Cardiac muscle cell (in vitro differentiated cells and primary cell): ENCODE data around the gene UGGT2. TPM values are rescaled to one million over a fixed set of nuclear protein-coding genes. Genes with fewer than 3 reads are reported as not detected.

ENCODE experiments used
- DNase-seq, 2 donors: peaks; one replicate each; pipeline versions ENCODE4 v3.0.0 to v3.0.0-alpha.2; 2010 to 2017; ENCODE audit warnings: low read depth in 1 of 2, low spot score in 1 of 2
- H3K27ac ChIP-seq: fragments of 200-600 bp; sonication (generic); 2 replicates; pipeline ENCODE4 v1.5.1; 2016
- H3K27me3 ChIP-seq: fragments of 200-600 bp; sonication (generic); 2 replicates; pipeline ENCODE4 v1.6.0; 2016; ENCODE audit warnings: control low read depth
- H3K36me3 ChIP-seq: fragments of 200-600 bp; sonication (generic); 2 replicates; pipeline ENCODE4 v1.5.1; 2016; ENCODE audit warnings: control low read depth
- H3K4me1 ChIP-seq: fragments of 200-600 bp; sonication (generic); 2 replicates; pipeline ENCODE4 v1.8.1; 2017; ENCODE audit warnings: low read depth, mild to moderate bottlenecking, mixed run types
- H3K4me3 ChIP-seq: fragments of 200-600 bp; sonication (generic); 2 replicates; pipeline ENCODE4 v1.5.1; 2016; ENCODE audit warnings: mild to moderate bottlenecking
- H3K9me3 ChIP-seq: fragments of 200-600 bp; sonication (generic); 2 replicates; pipeline ENCODE4 v1.5.1; 2017; ENCODE audit warnings: low read depth, mild to moderate bottlenecking, control low read depth
- polyA plus RNA-seq: library from polyadenylated mRNA; unstranded; fragments of >200 nt; fragmentation: Nextera tagmentation; extraction: Ambion mirVana; gene quantifications from 2 replicates; pipeline ENCODE4 v1.2.1, GENCODE V29; 2016
- total RNA-seq: library from RNA; depleted of rRNA; stranded (reverse); fragments of >200 nt; gene quantifications from 2 replicates; pipeline ENCODE4 v1.2.3, GENCODE V29; 2016
- TF ChIP-seq, protein P1 (sequence below): IDR thresholded peaks from 2 replicates; pipeline ENCODE4 v1.5.1; 2012; ENCODE audit warnings: low read depth, mild to moderate bottlenecking, low read length

Gene UGGT2, protein sequence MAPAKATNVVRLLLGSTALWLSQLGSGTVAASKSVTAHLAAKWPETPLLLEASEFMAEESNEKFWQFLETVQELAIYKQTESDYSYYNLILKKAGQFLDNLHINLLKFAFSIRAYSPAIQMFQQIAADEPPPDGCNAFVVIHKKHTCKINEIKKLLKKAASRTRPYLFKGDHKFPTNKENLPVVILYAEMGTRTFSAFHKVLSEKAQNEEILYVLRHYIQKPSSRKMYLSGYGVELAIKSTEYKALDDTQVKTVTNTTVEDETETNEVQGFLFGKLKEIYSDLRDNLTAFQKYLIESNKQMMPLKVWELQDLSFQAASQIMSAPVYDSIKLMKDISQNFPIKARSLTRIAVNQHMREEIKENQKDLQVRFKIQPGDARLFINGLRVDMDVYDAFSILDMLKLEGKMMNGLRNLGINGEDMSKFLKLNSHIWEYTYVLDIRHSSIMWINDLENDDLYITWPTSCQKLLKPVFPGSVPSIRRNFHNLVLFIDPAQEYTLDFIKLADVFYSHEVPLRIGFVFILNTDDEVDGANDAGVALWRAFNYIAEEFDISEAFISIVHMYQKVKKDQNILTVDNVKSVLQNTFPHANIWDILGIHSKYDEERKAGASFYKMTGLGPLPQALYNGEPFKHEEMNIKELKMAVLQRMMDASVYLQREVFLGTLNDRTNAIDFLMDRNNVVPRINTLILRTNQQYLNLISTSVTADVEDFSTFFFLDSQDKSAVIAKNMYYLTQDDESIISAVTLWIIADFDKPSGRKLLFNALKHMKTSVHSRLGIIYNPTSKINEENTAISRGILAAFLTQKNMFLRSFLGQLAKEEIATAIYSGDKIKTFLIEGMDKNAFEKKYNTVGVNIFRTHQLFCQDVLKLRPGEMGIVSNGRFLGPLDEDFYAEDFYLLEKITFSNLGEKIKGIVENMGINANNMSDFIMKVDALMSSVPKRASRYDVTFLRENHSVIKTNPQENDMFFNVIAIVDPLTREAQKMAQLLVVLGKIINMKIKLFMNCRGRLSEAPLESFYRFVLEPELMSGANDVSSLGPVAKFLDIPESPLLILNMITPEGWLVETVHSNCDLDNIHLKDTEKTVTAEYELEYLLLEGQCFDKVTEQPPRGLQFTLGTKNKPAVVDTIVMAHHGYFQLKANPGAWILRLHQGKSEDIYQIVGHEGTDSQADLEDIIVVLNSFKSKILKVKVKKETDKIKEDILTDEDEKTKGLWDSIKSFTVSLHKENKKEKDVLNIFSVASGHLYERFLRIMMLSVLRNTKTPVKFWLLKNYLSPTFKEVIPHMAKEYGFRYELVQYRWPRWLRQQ (N-terminal part only)
- 25.7 and 43.6 TPM in 2 replicates for total RNA-seq
- 23.3 and 27.9 TPM in 2 replicates for polyA plus RNA-seq

DNA sequence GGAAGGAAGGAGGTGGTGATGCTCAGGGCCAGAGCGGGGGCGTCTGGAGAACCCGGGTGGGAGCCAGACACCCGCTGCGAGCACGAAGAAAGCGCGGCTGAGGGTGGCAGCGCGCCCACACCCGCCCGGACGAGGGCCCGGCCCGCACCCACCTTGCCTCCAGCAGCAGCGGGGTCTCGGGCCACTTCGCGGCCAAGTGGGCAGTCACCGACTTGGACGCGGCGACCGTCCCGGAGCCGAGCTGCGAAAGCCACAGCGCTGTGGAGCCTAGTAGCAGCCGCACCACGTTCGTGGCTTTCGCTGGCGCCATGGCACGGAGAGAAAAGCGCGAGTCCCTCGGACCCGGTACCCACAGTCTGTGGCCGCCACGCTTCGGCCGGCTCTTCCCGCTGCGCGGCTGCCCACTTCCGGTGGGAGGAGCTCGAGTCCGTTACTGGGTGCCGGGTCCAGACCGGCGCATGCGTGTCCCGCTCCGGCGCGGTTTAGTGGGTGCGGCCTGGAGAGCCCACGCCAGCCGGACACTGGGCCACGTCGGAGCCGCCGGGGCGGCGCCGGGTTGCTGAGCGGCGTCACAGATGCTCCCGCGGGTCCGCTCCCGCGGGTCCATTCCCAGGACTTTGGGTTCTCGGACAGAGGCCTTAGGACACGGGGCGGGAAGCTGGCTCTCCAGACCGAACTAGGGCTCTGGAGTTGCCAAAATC, at the start of gene UGGT2:
Gene UGGT2 (minus strand): TSS at position 399 of the 701 bp plus-strand sequence. CDS start 89 bp downstream, at position 310.
- Histone ChIP-seq H3K36me3 (no peaks in the 10 kb centered on the region), H3K4me1 (no peaks in the 10 kb centered on the region), H3K27me3 (no peaks in the 10 kb centered on the region), H3K4me3 (peak within 1 kb of the TSS; percentile 61), H3K9me3 (no peaks in the 10 kb centered on the region), H3K27ac (peak within 1 kb of the TSS; percentile 6)
- DNase-seq, result peak; percentile 94 to 97
- TF ChIP-seq, protein P1, sequence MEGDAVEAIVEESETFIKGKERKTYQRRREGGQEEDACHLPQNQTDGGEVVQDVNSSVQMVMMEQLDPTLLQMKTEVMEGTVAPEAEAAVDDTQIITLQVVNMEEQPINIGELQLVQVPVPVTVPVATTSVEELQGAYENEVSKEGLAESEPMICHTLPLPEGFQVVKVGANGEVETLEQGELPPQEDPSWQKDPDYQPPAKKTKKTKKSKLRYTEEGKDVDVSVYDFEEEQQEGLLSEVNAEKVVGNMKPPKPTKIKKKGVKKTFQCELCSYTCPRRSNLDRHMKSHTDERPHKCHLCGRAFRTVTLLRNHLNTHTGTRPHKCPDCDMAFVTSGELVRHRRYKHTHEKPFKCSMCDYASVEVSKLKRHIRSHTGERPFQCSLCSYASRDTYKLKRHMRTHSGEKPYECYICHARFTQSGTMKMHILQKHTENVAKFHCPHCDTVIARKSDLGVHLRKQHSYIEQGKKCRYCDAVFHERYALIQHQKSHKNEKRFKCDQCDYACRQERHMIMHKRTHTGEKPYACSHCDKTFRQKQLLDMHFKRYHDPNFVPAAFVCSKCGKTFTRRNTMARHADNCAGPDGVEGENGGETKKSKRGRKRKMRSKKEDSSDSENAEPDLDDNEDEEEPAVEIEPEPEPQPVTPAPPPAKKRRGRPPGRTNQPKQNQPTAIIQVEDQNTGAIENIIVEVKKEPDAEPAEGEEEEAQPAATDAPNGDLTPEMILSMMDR, result no peak

- Histone ChIP-seq H3K36me3 (no peaks in the 10 kb centered on the region), H3K4me3 (no peak overlapping the region), H3K4me1 (no peaks in the 10 kb centered on the region), H3K9me3 (no peaks in the 10 kb centered on the region), H3K27me3 (peaks cover 7% of the 10 kb centered on the region), H3K27ac (no peak overlapping the region)
- TF ChIP-seq, protein P1, result no peak
- peak in 1 of 2 donors; percentile 13 for DNase-seq
Measured at GRCh38 chr13:96100457-96101220, 47.4 kb upstream of the UGGT2 start.

- peaks cover 73% of the 10 kb centered on the region for H3K27me3 ChIP-seq
- DNase-seq, result no peak
Measured at GRCh38 chr13:96093296-96094006, 40.2 kb upstream of the UGGT2 start.

More at GRCh38 chr13:96093296-96094006, 40.2 kb upstream of the UGGT2 start:
- Histone ChIP-seq H3K4me3 (no peak overlapping the region), H3K9me3 (no peaks in the 10 kb centered on the region), H3K4me1 (no peaks in the 10 kb centered on the region), H3K36me3 (no peaks in the 10 kb centered on the region), H3K27ac (no peak overlapping the region)
- TF ChIP-seq, protein P1, result no peak
